ENCODE data around the gene AGBL1.

The AGBL1 gene

GRCh38 chr15:86392296-86392695 lies 312.6 kb downstream of the AGBL1 start:
- H3K27me3 ChIP-seq (ENCODE audit: insufficient read depth, poor library complexity, severe bottlenecking), result no peaks in the 10 kb centered on the region
- no peak overlapping the region for H3K4me3 ChIP-seq (replicated peaks; ENCODE audit: insufficient read depth, low read length)
- DNase-seq (ENCODE audit: low read depth in 1 of 2, low spot score in 1 of 2), result no peak
- no peak overlapping the region for H3K27ac ChIP-seq (replicated peaks)
- TF ChIP-seq POLR2AphosphoS5 (IDR thresholded peaks at IDR 0.05; ENCODE audit: low read depth) (no peak), REST (IDR thresholded peaks at IDR 0.05; ENCODE audit: insufficient replicate concordance, low read depth) (no peak), GABPA (IDR thresholded peaks at IDR 0.05; ENCODE audit: low read depth) (no peak), SPI1 (IDR thresholded peaks at IDR 0.05; ENCODE audit: borderline replicate concordance, low read depth) (no peak)
- TF ChIP-seq, protein P1, sequence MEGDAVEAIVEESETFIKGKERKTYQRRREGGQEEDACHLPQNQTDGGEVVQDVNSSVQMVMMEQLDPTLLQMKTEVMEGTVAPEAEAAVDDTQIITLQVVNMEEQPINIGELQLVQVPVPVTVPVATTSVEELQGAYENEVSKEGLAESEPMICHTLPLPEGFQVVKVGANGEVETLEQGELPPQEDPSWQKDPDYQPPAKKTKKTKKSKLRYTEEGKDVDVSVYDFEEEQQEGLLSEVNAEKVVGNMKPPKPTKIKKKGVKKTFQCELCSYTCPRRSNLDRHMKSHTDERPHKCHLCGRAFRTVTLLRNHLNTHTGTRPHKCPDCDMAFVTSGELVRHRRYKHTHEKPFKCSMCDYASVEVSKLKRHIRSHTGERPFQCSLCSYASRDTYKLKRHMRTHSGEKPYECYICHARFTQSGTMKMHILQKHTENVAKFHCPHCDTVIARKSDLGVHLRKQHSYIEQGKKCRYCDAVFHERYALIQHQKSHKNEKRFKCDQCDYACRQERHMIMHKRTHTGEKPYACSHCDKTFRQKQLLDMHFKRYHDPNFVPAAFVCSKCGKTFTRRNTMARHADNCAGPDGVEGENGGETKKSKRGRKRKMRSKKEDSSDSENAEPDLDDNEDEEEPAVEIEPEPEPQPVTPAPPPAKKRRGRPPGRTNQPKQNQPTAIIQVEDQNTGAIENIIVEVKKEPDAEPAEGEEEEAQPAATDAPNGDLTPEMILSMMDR (IDR thresholded peaks at IDR 0.05; ENCODE audit: insufficient read depth, low read length), result no peak

DNA sequence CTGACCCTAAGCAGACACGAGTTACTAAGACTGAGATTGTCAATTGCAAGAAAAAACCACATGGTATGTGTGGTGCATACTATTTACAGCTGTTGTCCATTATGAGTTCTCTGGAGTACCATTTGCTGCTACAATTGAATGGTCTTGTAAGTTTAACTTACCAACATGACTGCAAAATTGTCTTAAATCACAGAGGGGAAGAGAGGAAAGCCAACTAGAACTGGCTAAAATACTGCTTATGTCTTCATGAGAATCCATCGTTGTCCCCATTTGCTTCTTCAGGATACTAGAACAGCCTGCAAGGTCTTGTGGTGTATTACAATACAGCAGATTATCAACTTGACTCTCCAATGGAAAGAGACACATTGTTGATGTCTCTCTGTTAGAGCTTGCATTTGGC lies 313.2 kb downstream of the AGBL1 start:
- DNase-seq (ENCODE audit: low read depth in 1 of 2, low spot score in 1 of 2), result no peak
- TF ChIP-seq GABPA (IDR thresholded peaks at IDR 0.05; ENCODE audit: low read depth) (no peak), POLR2AphosphoS5 (IDR thresholded peaks at IDR 0.05; ENCODE audit: low read depth) (no peak), SPI1 (IDR thresholded peaks at IDR 0.05; ENCODE audit: borderline replicate concordance, low read depth) (no peak), REST (IDR thresholded peaks at IDR 0.05; ENCODE audit: insufficient replicate concordance, low read depth) (no peak)
- TF ChIP-seq, protein P1 (IDR thresholded peaks at IDR 0.05; ENCODE audit: insufficient read depth, low read length), result no peak
- H3K27me3 ChIP-seq (ENCODE audit: insufficient read depth, poor library complexity, severe bottlenecking), result no peaks in the 10 kb centered on the region
- no peak overlapping the region for H3K4me3 ChIP-seq (replicated peaks; ENCODE audit: insufficient read depth, low read length)
- H3K27ac ChIP-seq (replicated peaks), result no peak overlapping the region

DNA sequence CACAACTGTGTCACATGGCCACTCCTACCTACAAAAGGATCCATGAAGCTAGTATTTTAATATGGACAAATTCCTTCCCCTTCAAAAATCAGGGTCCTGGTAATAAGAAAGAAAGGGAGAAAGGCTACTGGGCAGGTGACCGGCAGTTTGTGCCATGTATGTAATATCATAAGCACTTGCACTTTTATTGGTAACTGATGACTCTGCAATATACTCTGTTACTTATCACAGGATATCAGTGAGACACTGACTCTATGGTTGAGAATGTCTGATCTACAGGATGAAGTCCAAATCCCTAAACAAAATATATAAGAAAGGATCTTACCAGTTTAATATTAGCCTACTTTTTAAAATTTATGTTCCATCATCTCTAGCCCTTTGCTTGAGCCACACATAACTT lies 315.2 kb downstream of the AGBL1 start:
- DNase-seq (ENCODE audit: low read depth in 1 of 2, low spot score in 1 of 2), result no peak
- Histone ChIP-seq H3K27ac (replicated peaks) (no peak overlapping the region), H3K27me3 (ENCODE audit: insufficient read depth, poor library complexity, severe bottlenecking) (no peaks in the 10 kb centered on the region), H3K4me3 (replicated peaks; ENCODE audit: insufficient read depth, low read length) (no peak overlapping the region)
- TF ChIP-seq, protein P1 (IDR thresholded peaks at IDR 0.05; ENCODE audit: insufficient read depth, low read length), result no peak
- TF ChIP-seq SPI1 (IDR thresholded peaks at IDR 0.05; ENCODE audit: borderline replicate concordance, low read depth) (no peak), GABPA (IDR thresholded peaks at IDR 0.05; ENCODE audit: low read depth) (no peak), REST (IDR thresholded peaks at IDR 0.05; ENCODE audit: insufficient replicate concordance, low read depth) (no peak), POLR2AphosphoS5 (IDR thresholded peaks at IDR 0.05; ENCODE audit: low read depth) (no peak)

All from HL-60 (cell line).